Inflammatory macrophage (primary cell): ENCODE data around the gene COA5.
"Not testable (repeated sequence)": the region's sequence is repeated elsewhere in the genome, so short reads cannot be mapped to it uniquely, and the experiment has no call there.

Experiments used
- DNase-seq, 2 donors: peaks; one replicate each; pipeline ENCODE4 v3.0.0-alpha.2; 2020 to 2022

COA5 gene

DNA sequence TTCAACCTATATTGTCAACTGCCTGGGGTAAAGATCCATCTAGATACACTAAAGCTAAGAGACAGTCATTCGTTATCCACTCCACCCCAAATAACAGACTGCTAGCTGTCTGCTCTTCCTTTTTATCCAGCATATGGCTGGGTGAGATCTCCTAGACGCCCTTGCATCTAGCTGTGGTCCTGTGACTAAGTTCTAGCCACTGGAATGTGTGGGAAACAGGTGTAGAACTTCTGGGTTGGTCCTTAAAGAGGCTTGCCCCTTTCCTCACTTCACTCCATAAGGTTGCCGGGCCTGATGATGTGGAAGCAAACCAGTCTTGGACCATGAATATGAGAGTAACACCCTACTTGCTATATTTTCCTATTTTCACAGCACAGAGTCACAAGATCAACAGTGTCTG, 3.2 kb downstream of the COA5 start:
- no peak for DNase-seq

DNA sequence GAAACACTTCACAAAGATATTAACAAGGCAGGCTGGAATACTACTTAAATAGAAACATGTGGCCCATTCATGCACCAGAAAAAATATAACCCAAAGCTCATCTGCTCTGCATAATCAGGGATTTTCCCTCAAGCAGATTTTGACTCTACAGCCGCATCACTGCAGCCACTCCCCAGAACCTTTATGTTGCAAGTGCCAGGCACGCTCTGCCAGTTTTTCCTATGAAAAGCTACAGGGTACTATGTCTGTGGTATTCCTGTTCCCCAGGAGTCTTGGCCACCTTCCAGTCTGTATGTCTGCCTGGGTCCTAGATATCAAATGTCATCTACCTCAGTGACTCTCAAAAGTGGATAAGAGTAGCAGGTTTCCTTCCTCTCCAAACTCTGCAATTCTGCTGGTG, 3.8 kb downstream of the COA5 start:
- no peak for DNase-seq

DNA sequence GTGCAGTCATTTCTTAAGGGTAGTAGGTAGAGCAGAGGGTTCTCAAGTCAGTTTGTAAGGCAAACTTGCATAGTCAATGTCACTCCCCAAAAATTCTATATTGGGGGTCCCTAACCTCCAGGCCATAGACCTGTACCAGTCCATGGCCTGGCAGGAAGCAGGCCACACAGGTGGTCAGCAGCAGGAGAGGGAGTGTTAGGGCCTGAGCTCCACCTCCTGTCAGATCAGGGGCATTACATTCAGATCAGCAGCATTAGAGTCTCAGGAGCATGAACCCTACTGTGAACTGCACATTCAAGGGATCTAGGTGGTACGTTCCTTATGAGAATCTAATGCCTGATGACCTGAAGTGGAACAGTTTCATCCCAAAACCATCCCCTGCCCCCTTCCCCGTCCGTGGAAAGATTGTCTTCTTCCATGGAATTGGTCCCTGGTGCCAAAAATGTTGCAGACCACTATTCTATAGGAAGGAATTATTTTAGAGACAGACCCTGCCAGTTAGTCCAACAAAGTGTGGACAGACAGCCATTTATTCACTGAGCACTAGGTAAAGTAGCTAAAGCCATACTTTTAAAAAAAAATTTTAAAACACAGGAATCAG, 6.7 kb downstream of the COA5 start:
- no peak for DNase-seq

DNA sequence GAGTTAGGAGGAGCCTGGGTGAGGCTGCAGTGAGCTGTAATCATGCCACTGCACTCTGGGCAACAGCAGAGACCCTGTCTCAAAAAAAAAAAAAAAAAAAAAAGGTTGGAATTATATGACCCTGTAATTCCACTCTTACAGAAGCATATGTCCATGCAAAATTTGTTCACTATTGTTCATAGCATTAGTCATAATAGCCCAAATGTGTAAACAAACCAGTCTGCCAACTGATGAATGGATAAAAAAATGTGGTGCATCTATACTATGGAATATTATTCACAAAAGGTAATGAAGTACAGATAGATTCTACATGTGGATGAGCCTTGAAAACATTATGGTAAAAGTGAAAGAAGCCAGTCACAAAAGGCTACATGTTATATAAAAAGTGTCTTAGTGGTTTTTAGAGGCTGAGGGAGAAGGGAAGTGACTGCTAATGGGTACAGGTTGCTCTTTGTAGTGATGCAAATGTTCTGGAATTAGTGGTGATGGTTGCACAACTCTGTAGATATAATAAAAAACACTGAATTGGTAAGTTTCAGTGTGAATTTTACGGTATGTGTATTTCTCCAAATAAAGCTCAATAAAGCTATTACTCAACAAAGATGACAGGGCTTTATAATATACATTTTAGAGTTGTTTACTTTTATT, 9.4 kb downstream of the COA5 start:
- no peak for DNase-seq

DNA sequence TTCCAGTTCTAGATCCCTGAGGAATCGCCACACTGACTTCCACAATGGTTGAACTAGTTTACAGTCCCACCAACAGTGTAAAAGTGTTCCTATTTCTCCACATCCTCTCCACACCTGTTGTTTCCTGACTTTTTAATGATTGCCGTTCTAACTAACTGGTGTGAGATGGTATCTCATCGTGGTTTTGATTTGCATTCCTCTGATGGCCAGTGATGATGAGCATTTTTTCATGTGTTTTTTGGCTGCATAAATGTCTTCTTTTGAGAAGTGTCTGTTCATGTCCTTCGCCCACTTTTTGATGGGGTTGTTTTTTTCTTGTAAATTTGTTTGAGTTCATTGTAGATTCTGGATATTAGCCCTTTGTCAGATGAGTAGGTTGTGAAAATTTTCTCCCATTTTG, 13.6 kb downstream of the COA5 start:
- DNase-seq = not testable (repeated sequence)

DNA sequence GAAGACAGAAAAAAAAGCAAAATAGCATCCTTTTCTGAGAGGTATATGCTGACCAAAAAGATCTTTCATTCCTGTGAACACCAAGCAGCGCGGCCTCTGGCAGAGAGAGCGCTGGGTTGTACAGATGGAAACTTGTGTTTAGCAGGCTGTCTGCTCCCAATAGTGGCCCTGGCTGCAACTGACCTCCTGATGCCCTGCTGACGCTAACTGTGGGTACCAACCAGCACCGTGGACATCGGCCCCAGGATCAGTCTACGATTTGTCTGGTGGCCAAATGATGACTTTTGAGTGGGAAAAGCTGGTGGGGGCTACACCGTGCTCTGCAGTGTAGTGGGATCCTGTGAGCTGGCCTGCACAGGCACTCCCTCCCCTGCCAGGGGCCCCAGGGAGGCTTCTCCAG, 15.7 kb downstream of the COA5 start:
- no peak for DNase-seq

DNA sequence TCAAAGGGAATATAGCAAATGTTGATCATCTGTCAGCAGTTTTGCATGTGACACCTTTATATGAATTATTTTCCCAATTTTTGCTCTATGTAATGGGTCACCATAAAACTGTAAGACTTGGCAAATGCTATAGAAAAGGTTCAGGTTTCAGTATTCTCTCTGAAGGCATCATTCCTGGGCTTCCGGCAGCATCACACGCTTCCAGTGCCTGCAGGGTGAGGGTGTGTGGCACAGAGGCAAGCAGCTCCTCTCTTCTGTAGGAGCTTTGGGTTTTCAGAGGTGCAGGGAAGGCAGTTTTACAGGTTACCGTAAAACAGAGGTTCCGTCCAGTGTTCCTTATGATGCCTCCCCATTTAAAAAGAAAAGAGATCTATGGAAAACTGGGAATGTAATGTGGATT, 18.8 kb downstream of the COA5 start:
- DNase-seq = no peak

DNA sequence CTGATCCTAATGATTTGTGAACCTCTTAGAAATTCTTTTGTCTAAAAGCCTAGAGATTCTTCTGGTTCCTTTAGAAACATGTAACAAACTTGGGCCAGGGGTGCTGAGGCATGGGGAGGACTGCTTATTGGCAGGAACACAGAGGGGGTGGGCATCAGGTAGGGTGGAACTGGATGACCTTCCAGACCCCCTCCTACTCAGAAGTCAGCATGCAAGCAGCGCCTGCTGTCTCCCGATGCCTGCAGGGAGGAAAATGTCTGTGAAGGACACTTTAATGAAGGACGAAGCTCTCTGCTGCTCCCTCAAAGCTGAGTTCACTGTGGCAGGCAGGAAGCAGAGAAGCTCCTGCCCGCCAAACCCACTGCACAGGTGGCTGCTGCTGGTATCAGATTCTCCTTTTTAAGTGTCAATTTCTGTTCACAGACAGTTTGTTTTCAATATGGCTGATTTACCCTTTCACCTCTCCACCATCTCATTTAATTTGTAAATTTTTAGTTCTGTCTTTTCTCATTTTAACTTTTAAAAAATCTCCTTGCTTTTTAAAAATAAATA, 19.4 kb downstream of the COA5 start:
- no peak for DNase-seq

DNA sequence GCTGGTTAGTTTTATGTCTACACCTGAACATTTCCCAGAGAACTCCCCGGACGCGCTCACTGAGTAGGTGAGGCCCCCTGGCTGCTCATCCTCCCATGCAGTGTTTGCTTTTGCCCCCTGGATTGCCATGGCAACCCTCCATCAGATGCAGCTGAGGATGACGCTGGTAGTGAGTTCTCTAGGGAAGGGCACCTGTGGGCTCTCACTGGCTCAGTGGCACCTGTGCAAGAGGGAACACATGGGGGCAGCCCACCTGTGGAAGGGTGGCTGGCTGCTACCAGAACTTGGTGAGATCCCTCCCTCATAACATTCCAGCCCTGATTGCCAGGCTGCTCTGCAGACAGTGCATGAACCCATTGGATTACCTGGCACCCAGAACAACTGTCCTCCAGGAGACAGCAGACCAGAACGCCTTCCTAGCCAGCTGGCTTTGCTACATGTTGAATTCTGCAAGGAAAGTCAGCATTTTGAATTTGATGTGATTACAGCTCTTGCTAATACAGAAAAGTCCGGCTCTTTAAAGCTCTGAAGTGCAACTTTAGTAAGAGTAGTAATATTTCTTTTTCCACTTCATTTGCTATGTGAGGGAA, 21.7 kb downstream of the COA5 start:
- no peak for DNase-seq

DNA sequence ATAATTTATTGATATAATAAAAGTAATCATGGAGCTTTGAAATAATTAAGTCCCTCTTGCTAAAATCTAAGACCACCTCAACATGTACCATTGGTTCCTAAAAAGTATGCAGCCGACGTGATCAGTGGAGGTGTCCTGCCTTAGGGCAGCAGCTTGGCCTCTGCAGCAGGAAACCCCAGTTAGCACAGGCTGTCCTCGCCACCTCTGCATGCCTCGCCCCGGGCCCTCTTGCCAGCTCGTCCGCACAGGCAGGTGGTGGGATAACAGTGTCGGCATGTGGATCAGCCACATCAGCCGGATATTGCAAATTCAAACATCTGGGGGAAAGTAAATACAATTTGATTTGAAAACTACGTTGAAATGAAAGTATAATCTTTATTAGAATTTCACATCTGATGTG, 22.9 kb downstream of the COA5 start:
- DNase-seq = no peak

DNA sequence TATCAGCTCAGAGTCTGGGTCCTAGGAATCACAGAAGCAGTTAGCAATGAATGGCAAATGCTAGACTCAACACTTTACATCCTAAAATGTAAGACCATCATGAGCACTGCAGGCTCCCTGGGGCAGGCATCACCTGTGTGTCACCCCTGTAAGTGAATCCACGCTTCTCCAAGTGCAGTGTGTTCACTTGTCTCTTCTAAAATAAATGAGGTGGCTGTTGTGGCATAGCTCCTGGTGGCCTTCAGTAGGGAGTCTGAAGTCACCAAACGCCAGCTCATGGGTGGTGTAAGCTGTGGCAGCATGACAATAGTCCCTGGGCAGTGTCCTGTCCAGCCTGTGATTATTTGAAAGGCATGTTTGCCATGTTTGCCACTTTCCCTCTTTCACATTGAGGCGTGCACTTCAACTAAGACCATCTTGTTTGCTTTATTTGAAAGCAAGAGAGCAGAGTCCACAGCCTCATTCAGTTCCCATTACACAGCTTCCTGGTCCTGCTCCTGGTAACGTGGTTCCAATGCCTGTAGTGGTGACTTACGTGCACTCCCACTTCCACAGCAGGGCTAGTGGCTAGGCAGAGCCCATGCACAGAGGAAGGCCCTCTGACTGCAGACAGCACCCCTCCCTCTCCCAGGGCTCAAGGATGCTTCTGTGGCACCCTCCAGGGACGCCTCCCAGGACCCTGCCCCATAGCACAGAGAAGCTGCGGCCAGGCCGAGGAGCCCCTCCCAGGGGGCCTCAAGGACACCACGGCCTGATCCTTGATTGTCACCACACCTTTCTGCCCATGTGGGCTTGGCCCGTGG, 24.3 kb downstream of the COA5 start:
- DNase-seq = no peak

DNA sequence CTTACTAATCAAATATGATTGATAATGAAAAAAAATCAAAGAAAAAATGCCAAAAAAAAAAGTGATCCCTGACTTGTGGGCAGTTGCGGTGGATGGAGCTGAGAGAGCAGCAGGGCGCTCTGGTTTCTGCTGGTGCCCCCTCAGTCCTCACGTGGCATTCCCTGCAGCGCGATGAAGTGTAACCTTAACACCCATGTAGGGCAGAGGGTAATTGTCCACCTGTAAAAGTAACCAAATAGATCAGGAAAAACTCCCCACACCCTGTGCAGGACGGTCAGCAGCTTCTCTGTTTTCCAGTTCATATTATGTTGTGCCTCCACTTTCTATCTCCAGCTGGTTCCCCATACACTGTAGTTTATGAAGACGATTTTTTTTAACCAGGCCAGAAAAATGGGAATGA, 25.0 kb downstream of the COA5 start:
- no peak for DNase-seq

DNA sequence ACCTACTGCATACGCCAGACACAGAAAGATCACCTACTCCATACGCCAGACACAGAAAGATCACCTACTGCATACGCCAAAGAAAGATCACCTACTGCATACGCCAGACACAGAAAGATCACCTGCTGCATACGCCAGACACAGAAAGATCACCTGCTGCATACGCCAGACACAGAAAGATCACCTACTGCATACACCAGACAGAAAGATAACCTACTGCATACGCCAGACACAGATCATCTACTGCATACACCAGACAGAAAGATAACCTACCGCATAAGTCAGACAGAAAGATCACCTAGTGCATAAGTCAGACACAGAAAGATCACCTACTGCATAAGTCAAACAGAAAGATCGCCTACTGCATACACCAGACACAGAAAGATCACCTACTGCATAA, 25.8 kb downstream of the COA5 start:
- DNase-seq = no peak

DNA sequence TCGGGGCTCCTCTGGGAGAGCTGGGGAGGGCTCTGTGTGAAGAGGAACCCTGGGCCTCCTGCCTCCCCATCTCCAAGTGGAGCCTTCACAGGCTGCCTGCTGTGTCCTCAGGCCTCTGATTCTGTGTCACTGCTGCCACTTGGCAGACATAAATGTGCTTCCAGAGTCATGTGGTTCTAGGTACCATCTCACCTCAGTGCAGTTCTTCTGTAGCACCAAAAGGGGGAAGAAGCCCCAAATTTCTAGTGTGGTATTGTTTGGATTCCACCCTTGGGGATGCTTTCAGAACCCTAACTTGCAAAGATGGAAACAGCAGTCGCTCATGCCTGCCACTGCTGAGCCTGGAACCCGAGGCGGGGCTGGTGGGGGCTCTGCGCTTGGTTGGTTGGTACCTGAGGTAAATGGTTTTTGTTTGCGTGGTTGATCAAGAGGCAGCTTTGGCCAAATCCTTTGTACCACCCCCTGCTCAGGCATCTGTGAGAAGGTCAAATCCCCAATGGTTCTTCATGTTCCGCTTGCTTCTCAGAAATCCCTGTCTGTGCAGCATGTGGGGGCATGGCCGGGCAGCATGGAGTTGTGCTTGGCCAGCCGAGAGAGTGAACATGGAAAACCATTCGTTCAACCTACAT, 27.5 kb downstream of the COA5 start:
- no peak for DNase-seq

DNA sequence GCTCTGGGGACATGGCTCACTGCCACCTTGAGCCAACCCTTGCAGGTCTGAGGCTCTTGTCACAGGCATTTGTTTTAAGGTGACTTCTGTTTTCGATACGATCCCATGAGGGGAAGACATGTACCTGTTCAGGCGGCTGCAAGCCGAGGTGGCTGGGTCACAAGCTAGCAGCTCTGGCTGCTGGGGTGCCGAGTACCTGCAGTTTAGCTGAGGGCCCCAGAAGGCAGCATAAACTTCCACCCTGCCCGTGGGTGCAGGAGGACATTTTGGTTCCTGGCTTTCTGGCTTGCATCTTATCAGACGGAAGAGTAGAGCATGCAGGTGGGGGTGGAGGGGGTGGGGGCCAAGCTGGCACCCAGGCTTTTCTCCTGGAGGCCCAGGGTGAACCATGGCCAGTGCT, 28.4 kb downstream of the COA5 start:
- DNase-seq = no peak

DNA sequence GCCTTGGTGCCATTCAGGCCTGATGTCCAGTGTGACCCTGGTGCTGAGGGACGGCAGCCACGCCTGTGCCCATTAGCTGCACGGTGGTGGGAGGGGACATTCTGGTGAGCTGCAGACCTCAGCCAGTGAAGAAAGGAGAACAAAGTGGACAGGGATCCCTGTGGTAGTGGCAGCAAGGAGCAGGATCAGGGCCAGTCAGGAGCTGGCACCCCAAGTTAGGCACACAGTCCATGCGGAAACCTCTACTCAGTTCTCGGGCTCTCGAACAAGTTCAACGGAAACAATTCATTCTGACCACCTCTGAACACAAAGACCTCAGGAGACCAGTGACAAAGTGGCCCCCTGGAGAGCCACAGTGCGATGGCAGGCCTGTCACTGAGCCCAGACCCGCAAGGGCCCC, 30.1 kb downstream of the COA5 start:
- no peak for DNase-seq

DNA sequence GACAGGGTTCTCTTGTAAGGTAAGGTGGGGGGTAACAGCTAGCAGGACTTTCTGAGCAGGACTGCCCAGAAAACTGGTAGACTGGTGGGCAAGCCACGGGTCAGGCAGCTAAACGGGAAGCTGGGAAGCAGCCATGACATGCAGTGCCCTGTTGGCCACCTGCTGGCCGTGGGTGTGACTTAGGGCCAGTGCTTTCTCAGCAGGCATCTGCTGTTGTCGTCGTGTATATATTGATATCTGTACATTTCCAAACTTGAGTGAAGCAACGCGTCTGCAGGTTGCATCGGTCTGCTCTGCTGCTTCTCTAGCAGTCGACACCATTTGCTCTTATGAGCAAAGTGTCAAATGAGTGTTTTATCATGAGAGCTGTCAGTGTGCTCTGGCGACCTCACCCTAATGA, 31.0 kb downstream of the COA5 start:
- DNase-seq = no peak

DNA sequence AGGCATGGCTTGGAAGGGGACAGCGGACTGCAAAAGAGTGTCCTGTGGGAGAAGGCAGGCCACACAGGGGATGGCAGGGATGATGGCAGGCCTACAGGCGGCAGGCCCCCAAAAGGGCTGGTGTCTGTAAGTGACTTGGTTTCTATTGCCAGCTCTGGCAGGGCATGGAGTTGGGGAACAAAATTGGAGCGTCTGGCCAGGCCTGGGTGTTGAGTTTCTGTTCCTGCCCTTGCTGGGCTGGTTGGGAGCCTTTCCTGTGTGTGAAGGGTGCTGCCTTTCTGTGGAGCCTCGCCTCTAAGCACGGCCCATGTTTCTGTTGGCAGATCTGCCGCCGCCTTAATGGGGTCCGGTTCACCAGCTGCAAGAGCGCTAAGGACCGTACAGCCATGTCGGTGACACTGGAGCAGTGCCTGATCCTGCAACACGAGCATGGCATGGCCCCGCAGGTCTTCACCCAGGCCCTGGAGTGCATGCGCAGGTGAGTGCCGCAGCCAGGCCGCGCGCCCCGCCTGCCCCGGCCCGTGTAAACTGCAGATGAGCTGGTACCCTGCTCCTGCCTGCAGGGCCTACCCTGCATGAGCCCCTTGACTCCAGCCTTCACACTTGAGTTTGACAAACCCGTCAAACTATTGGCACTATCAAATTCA, 31.5 kb downstream of the COA5 start:
- no peak for DNase-seq

DNA sequence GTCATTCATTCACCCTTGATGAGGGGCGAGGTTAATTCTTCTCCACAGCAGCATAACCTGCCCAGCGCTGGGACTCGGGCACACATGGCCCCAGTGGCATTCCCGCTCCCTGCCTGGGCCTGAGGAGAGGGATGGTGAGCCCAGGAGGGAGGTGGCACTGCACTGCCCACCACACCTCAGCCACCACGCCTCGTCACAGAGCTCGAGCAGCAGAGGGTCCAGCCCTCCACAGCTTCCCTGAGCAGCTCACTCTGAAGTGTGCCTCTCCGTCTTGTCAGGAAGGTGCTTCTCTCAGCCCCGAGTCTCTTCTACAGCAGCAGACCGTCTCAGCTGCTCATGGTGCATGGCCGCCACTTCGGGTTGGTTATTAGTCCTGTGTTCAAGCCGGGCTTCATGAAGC, 34.9 kb downstream of the COA5 start:
- no peak for DNase-seq

DNA sequence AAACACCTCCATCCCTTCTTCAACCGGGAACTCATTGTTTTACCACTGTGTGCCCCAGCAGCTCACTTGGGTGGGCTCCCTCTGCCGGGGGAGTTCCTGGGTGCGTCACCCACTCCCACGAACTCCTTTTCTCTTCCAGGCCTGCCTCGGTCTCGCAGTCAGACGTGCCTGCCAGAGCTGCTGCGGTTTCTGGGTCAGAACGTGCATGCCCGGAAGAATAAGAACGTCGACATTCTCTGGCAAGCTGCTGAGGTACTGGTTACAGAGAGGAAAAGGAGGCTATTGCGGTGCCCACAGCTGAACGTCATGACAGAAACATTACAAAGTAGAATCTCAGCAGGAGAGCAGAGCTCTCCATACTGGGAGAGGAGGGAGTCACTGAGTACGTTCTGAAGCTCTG, 35.6 kb downstream of the COA5 start:
- DNase-seq = no peak

DNA sequence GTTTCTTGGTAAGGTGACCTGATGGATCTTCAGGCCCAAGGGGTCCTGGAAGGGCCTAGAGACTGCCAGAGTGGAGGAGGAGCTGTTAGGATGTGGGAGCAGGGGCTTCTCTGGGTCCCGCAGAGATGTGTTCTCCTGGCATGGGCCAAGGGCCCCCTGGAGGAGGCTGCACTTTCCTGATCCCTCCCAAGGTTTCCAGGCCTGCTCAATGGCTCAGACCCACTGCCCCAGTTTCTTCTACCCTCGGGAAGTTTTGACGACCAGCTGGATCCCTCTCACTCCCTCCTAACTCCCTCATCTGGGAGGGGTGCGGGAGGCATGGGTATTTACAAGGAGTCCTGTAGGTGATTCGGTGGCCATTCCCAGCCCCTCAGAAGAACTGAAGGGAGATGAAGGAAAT, 36.1 kb downstream of the COA5 start:
- DNase-seq = no peak

DNA sequence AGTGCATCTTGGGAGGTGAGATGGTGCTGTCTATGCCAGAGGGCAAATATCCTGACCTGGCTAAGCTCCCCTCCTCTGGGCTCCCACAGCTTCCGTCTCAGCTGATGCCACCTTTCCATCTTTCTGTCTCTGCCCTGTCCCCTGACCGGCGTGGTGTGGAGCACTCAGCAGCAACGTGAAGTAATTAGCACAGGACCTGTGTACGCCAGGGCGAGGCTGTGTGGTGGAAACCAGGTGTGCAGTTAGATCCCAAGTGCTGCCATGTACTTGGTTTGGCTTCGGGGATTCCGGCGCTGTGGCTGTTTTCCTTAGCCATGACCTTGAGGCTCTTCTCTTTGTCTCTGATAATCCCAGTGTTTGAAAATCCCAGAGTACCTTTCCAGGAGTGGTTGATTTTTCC, 36.5 kb downstream of the COA5 start:
- DNase-seq = no peak
